Transverse colon (tissue), 4 donors: ENCODE data around the gene S100A9. TPM values are rescaled to one million over a fixed set of nuclear protein-coding genes. Genes with fewer than 3 reads are reported as not detected.
"Not testable (repeated sequence)": the region's sequence is repeated elsewhere in the genome, so short reads cannot be mapped to it uniquely, and the experiment has no call there.

Source experiments
- DNase-seq: peaks from one replicate; pipeline ENCODE4 v3.0.0-alpha.2; 2019
- H3K27ac ChIP-seq, 4 donors: fragments of 200-600 bp; sonication (generic); 2 replicates each; pipeline ENCODE4 v1.5.1; 2016 to 2018; ENCODE audit warnings: inconsistent platforms in 4 of 4
- H3K27me3 ChIP-seq: fragments of 200-600 bp; sonication (generic); 2 replicates; pipeline ENCODE4 v1.5.1; 2017; ENCODE audit warnings: inconsistent platforms
- H3K36me3 ChIP-seq, 4 donors: fragments of 200-600 bp; sonication (generic); 2 replicates each; pipeline ENCODE4 v1.5.1; 2017 to 2019; ENCODE audit warnings: inconsistent platforms in 4 of 4
- H3K4me1 ChIP-seq, 4 donors: fragments of 200-600 bp; sonication (generic); 2 replicates each; pipeline ENCODE4 v1.5.1; 2017 to 2020; ENCODE audit warnings: inconsistent platforms in 4 of 4
- H3K4me3 ChIP-seq, 4 donors: fragments of 200-600 bp; sonication (generic); 1 replicate in 1 of 4; 2 replicates in 3 of 4; pipeline versions ENCODE4 v1.5.1 to v1.6.1; 2017 to 2019; ENCODE audit warnings: inconsistent platforms in 4 of 4
- H3K9me3 ChIP-seq, 2 donors: fragments of 200-600 bp; sonication (generic); 2 replicates each; pipeline ENCODE4 v1.5.1; 2017 to 2019; ENCODE audit warnings: inconsistent platforms in 2 of 2
- CTCF ChIP-seq, 5 experiments: fragments of 200-600 bp in 3 of 5; fragments of 450-650 bp in 2 of 5; sonication (generic) in 3 of 5; IDR thresholded peaks; 1 replicate in 2 of 5; 2 replicates in 3 of 5; pipeline ENCODE4 v1.5.1; 2016 to 2017; ENCODE audit warnings: antibody characterized with exemption in 5 of 5, inconsistent platforms in 3 of 5, mild to moderate bottlenecking in 2 of 5, moderate library complexity in 1 of 5
- EP300 ChIP-seq: sonication (generic); formaldehyde crosslinking; IDR thresholded peaks from one replicate; pipeline ENCODE4 v1.6.1; 2017; ENCODE audit warnings: antibody characterized with exemption, low read depth
- POLR2A ChIP-seq: fragments of 450-650 bp; IDR thresholded peaks from one replicate; pipeline ENCODE4 v1.6.1; 2016; ENCODE audit warnings: antibody characterized with exemption, mild to moderate bottlenecking, moderate library complexity
- POLR2AphosphoS5 ChIP-seq, 3 donors: sonication (generic); formaldehyde crosslinking; IDR thresholded peaks; one replicate each; pipeline ENCODE4 v1.6.1; 2016; ENCODE audit warnings: antibody characterized with exemption in 3 of 3
- WGBS, 2 donors: methylation state at CpG; one replicate each; pipeline ENCODE4 v1.1.5; 2018; ENCODE audit warnings: low coverage in 1 of 2; 5-methylcytosine and 5-hydroxymethylcytosine counted together
- in situ Hi-C, 4 donors: fragments of 200-750 bp; cut with MboI; loops; one replicate each; pipeline versions ENCODE4 v1.15.0 to v1.15.1; 2017; ENCODE audit warnings: low sequenced_read_pairs in 3 of 4, low pct_ligation_motif_present in 1 of 4, low pct_unique_long_range_greater_than_20kb in 1 of 4
- intact Hi-C: fragments of 100-400 bp; cut with DNase I; formaldehyde crosslinking; loops from one replicate; pipeline ENCODE4 v1.15.1; 2023; ENCODE audit warnings: low total_unique reads
- total RNA-seq, 4 donors: library from RNA; depleted of rRNA; stranded (reverse); fragments of >200 nt; gene quantifications; one replicate each; pipeline ENCODE4 v1.1.0, GENCODE V29; 2016

The S100A9 gene
- total RNA-seq, 4 donors from 2014 or later = 24.0 to 99.0 (median 34.3) TPM

- WGBS, 2 donors = 80% methylated on average over 1 to 11 of the region's 11 CpGs
- no peaks in the 10 kb centered on the region for H3K9me3 ChIP-seq
- intact Hi-C loops (no loop called here), in situ Hi-C loops (no loop called here)
- DNase-seq = no peak
- TF ChIP-seq POLR2AphosphoS5 (IDR thresholded peaks at IDR 0.05) (no peak), CTCF (IDR thresholded peaks at IDR 0.05) (no peak), POLR2A (no peak), EP300 (no peak)
- H3K36me3 ChIP-seq = no peaks in the 10 kb centered on the region
- H3K4me3 ChIP-seq = no peak overlapping the region
- H3K4me1 ChIP-seq = no peaks in the 10 kb centered on the region
- peaks cover 6% of the 10 kb centered on the region for H3K27me3 ChIP-seq
- H3K27ac ChIP-seq = no peak overlapping the region
Observed at GRCh38 chr1:153403421-153404085, 45.9 kb downstream of the S100A9 start.

DNA sequence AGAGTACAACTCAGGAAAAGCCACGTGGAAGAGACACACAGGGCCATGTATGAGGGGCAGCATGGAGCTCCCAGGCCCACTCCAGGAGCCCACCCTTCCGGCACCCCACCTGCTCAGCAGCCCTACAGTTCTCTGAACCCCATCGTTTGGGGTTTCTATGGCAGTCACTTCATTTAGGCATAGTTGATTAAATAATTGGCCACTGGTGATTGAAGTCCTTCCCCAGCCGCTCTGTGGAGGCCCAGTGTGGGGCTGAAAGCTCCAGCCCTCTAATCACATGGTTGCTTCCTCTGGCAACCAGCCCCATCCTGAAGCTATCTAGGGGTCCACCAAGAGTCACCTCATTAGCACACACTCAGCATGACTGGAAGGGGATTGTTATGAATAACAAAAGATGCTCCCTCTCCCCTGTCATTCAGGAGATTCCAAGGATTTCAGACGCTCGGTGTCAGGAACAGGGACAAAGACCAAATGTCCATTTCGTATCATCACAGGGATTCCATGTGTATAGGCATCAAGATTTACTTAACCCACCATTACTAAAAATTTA lies 46.5 kb downstream of the S100A9 start:
- Histone ChIP-seq H3K27me3 (peaks cover 6% of the 10 kb centered on the region), H3K27ac (no peak overlapping the region), H3K4me1 (no peaks in the 10 kb centered on the region), H3K36me3 (no peaks in the 10 kb centered on the region), H3K4me3 (no peak overlapping the region), H3K9me3 (no peaks in the 10 kb centered on the region)
- in situ Hi-C loops = no loop called here
- TF ChIP-seq EP300 = no peak
- no peak for TF ChIP-seq POLR2AphosphoS5 (IDR thresholded peaks at IDR 0.05)
- no peak for TF ChIP-seq POLR2A
- no peak for TF ChIP-seq CTCF (IDR thresholded peaks at IDR 0.05)
- intact Hi-C loops = no loop called here
- WGBS, 2 donors = 83% methylated on average over 7 of the region's 7 CpGs; no CpG with 5 or more reads in 1 of the 2 donors
- DNase-seq = no peak

GRCh38 chr1:153404768-153405167 lies 47.1 kb downstream of the S100A9 start:
- intact Hi-C loops = no loop called here

GRCh38 chr1:153405825-153406599 lies 48.4 kb downstream of the S100A9 start:
- H3K27me3 ChIP-seq, H3K9me3 ChIP-seq, DNase-seq, in situ Hi-C loops, H3K4me1 ChIP-seq, H3K36me3 ChIP-seq, H3K4me3 ChIP-seq, intact Hi-C loops, H3K27ac ChIP-seq: not testable (repeated sequence)
- 70 to 90% methylated on average over 2 to 6 of the region's 6 CpGs for WGBS, 2 donors

More at GRCh38 chr1:153404768-153405167, 47.1 kb downstream of the S100A9 start:
- H3K27ac ChIP-seq = no peak overlapping the region
- WGBS, 2 donors = 38% methylated on average over 9 to 15 of the region's 15 CpGs
- no peak overlapping the region for H3K4me3 ChIP-seq
- H3K27me3 ChIP-seq = peaks cover 6% of the 10 kb centered on the region
- in situ Hi-C loops = no loop called here
- no peaks in the 10 kb centered on the region for H3K9me3 ChIP-seq
- no peak for TF ChIP-seq EP300
- no peak for TF ChIP-seq POLR2AphosphoS5 (IDR thresholded peaks at IDR 0.05)
- TF ChIP-seq POLR2A = no peak
- TF ChIP-seq CTCF (IDR thresholded peaks at IDR 0.05) = peak; percentile 20 to 50 (median 36)
- peak; percentile 33 for DNase-seq
- no peaks in the 10 kb centered on the region for H3K36me3 ChIP-seq
- H3K4me1 ChIP-seq = no peaks in the 10 kb centered on the region

DNA sequence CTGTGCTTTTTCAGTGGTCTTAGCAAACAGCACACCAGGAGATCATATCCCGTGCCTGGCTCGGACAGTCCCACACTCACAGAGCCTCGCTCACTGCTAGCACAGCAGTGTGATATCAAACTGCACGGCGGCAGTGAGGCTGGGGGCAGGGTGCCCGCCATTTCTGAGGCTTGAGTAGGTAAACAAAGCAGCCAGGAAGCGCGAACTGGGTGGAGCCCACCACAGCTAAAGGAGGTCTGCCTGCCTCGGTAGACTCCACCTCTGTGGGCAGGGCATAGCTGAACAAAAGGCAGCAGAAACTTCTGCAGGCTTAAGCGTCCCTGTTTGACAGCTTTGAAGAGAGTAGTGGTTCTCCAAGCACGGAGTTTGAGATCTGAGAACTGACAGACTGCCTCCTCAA lies 49.6 kb downstream of the S100A9 start:
- WGBS, 2 donors = 55% methylated on average over 11 of the region's 11 CpGs; no CpG with 5 or more reads in 1 of the 2 donors
- DNase-seq, H3K4me1 ChIP-seq, H3K27me3 ChIP-seq, H3K27ac ChIP-seq, H3K9me3 ChIP-seq, H3K4me3 ChIP-seq, in situ Hi-C loops, H3K36me3 ChIP-seq, intact Hi-C loops: not testable (repeated sequence)
